K562 (cell line): ENCODE results near the gene NET1. TPM values are rescaled to one million over a fixed set of nuclear protein-coding genes. Genes with fewer than 3 reads are reported as not detected.

Source experiments
- CBX5 ChIP-seq: IDR thresholded peaks from 2 replicates; pipeline ENCODE4 v1.6.1; 2014; ENCODE audit warnings: low read depth, borderline replicate concordance
- E2F3 ChIP-seq: fragments of 250-450 bp; sonication (Bioruptor Pico); IDR thresholded peaks from 2 replicates; pipeline ENCODE4 v1.4.0; 2020; ENCODE audit warnings: mild to moderate bottlenecking
- HDGF ChIP-seq: fragments of 450-650 bp; IDR thresholded peaks from 2 replicates; pipeline ENCODE4 v1.6.1; 2016
- IRF2 ChIP-seq: sonication (generic); formaldehyde crosslinking; IDR thresholded peaks from 2 replicates; pipeline ENCODE4 v1.8.1; 2022; ENCODE audit warnings: mild to moderate bottlenecking, missing genetic modification reagents
- KAT7 ChIP-seq: sonication (generic); formaldehyde crosslinking; IDR thresholded peaks from 2 replicates; pipeline ENCODE4 v1.8.0; 2022; ENCODE audit warnings: missing genetic modification reagents, mild to moderate bottlenecking, borderline replicate concordance
- MTA1 ChIP-seq: fragments of 450-650 bp; IDR thresholded peaks from 2 replicates; pipeline ENCODE4 v1.6.1; 2017; ENCODE audit warnings: borderline replicate concordance
- NR2C1 ChIP-seq, 2 experiments: fragments of 450-650 bp; IDR thresholded peaks; 2 replicates each; pipeline ENCODE4 v1.6.1; 2017; ENCODE audit warnings: mild to moderate bottlenecking in 2 of 2, antibody characterized with exemption in 1 of 2, inconsistent platforms in 1 of 2, missing compliant biosample characterization in 1 of 2, missing genetic modification characterization in 1 of 2
- NR2F6 ChIP-seq: fragments of 450-650 bp; formaldehyde crosslinking; IDR thresholded peaks from 2 replicates; pipeline ENCODE4 v1.4.0; 2020; ENCODE audit warnings: mild to moderate bottlenecking
- POLR2H ChIP-seq: IDR thresholded peaks from 2 replicates; pipeline ENCODE4 v1.6.1; 2016; ENCODE audit warnings: missing genetic modification characterization, low read depth, mild to moderate bottlenecking, control low read depth, missing compliant biosample characterization, moderate library complexity
- RBM14 ChIP-seq: fragments of 200-400 bp; formaldehyde crosslinking; IDR thresholded peaks from 2 replicates; pipeline ENCODE4 v1.6.1; 2018; ENCODE audit warnings: low read depth, mild to moderate bottlenecking, low read length, moderate library complexity, borderline replicate concordance; ENCODE audit not compliant: insufficient read depth
- SOX6 ChIP-seq: fragments of 450-650 bp; IDR thresholded peaks from 2 replicates; pipeline ENCODE4 v1.6.1; 2014; ENCODE audit warnings: mild to moderate bottlenecking
- SPI1 ChIP-seq: IDR thresholded peaks from 2 replicates; pipeline ENCODE4 v1.6.1; 2011; ENCODE audit warnings: low read depth, low read length, control low read depth, borderline replicate concordance
- ZNF253 ChIP-seq: fragments of 250-450 bp; sonication (Bioruptor Pico); conservative IDR thresholded peaks from 2 replicates; pipeline ENCODE4 v1.6.1; 2021; ENCODE audit warnings: mild to moderate bottlenecking
- polyA plus RNA-seq, 8 experiments: library from polyadenylated mRNA; depleted of rRNA in 4 of 8; stranded (reverse) in 5 of 8; unstranded in 3 of 8; fragments of >200 nt; fragmentation: Nextera tagmentation in 2 of 8; fragmentation: Illumina TruSeq in 1 of 8; extraction: Ambion mirVana in 2 of 8; extraction: Trizol in 1 of 8; gene quantifications; 2 replicates each; pipeline versions ENCODE4 v1.2.1 to v1.2.3, GENCODE V29; 2011 to 2014; ENCODE audit warnings: inconsistent platforms in 1 of 8, missing spikeins in 1 of 8
- total RNA-seq, 7 experiments: library from RNA; depleted of rRNA in 6 of 7; stranded (reverse); fragments of >200 nt in 6 of 7; fragmentation: Illumina TruSeq in 2 of 7; extraction: Trizol in 2 of 7; gene quantifications; 2 replicates each; pipeline versions ENCODE4 v1.2.1 to v1.2.3, GENCODE V29; 2011 to 2021; ENCODE audit warnings: low replicate concordance in 1 of 7
- TF ChIP-seq, protein P1 (sequence below): fragments of 450-650 bp; IDR thresholded peaks from 2 replicates; pipeline ENCODE4 v1.7.1; 2018; ENCODE audit warnings: mild to moderate bottlenecking, low read depth; ENCODE audit not compliant: partially characterized antibody
- TF ChIP-seq, protein P2 (sequence below): sonication (generic); formaldehyde crosslinking; IDR thresholded peaks from 2 replicates; pipeline ENCODE4 v1.8.0; 2023; ENCODE audit warnings: mild to moderate bottlenecking, missing genetic modification reagents
- TF ChIP-seq, protein P3 (sequence below): fragments of 450-650 bp; formaldehyde crosslinking; IDR thresholded peaks from 2 replicates; pipeline ENCODE4 v1.4.0; 2020; ENCODE audit warnings: mild to moderate bottlenecking, mixed read lengths
- TF ChIP-seq, protein P4 (sequence below), 2 experiments: IDR thresholded peaks; 2 replicates each; pipeline ENCODE4 v1.6.1; 2012; ENCODE audit warnings: improper control_type of control experiment in 2 of 2, low read depth in 2 of 2, low read length in 2 of 2, borderline replicate concordance in 1 of 2

Gene NET1
- total and polyA plus RNA-seq, 9 of the 15 experiments (the other 6 are each of a cell fraction or from before 2014, with no cell fraction given), result 47.4 to 258 (median 106) TPM

DNA sequence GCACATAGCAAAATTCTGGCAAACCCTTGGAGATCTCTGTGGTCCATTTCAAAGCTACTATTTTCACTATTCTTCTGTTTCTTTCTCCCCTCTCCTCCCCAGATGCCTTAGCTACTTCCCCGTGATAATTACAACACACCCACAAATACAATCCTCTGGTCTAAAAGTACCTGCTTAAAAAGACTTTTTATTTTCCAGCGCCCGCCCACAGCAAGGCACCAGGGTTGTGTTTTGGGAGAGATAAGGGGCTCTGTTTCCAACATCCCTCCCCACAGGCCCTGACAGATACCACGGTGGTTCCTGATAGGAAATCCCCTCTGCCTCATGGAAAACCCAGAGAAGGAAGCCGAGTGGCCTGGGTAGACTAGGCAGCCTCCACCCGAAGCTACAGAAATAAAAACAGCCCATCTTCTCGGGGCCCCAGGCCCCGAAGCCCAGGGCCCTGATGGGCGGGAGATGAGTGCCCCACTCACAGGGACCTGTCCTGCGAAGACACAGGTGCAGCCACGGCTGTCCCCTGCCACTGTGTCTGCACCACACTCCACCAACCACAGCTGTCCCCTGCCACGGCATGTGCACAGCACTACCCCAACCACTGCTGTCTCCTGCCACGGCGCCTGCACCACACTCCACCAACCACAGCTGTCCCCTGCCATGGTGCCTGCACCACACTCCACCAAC, 67.3 kb downstream of the NET1 start (continued):
- TF ChIP-seq POLR2H (tag) (peak; percentile 54), E2F3 (CRISPR knock-in tag) (no peak), HDGF (no peak), ZNF253 (CRISPR knock-in tag) (no peak), MTA1 (peak; percentile 62), IRF2 (CRISPR knock-in tag) (no peak), KAT7 (CRISPR knock-in tag) (no peak), SPI1 (no peak), CBX5 (no peak), SOX6 (peak; percentile 89), RBM14 (no peak), NR2C1 (IDR thresholded peaks at IDR 0.05) (no peak), NR2C1 (tag; IDR thresholded peaks at IDR 0.05) (no peak), NR2F6 (no peak)
- TF ChIP-seq, protein P1, sequence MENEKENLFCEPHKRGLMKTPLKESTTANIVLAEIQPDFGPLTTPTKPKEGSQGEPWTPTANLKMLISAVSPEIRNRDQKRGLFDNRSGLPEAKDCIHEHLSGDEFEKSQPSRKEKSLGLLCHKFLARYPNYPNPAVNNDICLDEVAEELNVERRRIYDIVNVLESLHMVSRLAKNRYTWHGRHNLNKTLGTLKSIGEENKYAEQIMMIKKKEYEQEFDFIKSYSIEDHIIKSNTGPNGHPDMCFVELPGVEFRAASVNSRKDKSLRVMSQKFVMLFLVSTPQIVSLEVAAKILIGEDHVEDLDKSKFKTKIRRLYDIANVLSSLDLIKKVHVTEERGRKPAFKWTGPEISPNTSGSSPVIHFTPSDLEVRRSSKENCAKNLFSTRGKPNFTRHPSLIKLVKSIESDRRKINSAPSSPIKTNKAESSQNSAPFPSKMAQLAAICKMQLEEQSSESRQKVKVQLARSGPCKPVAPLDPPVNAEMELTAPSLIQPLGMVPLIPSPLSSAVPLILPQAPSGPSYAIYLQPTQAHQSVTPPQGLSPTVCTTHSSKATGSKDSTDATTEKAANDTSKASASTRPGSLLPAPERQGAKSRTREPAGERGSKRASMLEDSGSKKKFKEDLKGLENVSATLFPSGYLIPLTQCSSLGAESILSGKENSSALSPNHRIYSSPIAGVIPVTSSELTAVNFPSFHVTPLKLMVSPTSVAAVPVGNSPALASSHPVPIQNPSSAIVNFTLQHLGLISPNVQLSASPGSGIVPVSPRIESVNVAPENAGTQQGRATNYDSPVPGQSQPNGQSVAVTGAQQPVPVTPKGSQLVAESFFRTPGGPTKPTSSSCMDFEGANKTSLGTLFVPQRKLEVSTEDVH, result no peak
- TF ChIP-seq, protein P2, sequence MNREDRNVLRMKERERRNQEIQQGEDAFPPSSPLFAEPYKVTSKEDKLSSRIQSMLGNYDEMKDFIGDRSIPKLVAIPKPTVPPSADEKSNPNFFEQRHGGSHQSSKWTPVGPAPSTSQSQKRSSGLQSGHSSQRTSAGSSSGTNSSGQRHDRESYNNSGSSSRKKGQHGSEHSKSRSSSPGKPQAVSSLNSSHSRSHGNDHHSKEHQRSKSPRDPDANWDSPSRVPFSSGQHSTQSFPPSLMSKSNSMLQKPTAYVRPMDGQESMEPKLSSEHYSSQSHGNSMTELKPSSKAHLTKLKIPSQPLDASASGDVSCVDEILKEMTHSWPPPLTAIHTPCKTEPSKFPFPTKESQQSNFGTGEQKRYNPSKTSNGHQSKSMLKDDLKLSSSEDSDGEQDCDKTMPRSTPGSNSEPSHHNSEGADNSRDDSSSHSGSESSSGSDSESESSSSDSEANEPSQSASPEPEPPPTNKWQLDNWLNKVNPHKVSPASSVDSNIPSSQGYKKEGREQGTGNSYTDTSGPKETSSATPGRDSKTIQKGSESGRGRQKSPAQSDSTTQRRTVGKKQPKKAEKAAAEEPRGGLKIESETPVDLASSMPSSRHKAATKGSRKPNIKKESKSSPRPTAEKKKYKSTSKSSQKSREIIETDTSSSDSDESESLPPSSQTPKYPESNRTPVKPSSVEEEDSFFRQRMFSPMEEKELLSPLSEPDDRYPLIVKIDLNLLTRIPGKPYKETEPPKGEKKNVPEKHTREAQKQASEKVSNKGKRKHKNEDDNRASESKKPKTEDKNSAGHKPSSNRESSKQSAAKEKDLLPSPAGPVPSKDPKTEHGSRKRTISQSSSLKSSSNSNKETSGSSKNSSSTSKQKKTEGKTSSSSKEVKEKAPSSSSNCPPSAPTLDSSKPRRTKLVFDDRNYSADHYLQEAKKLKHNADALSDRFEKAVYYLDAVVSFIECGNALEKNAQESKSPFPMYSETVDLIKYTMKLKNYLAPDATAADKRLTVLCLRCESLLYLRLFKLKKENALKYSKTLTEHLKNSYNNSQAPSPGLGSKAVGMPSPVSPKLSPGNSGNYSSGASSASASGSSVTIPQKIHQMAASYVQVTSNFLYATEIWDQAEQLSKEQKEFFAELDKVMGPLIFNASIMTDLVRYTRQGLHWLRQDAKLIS (CRISPR knock-in tag), result no peak
- TF ChIP-seq, protein P3, sequence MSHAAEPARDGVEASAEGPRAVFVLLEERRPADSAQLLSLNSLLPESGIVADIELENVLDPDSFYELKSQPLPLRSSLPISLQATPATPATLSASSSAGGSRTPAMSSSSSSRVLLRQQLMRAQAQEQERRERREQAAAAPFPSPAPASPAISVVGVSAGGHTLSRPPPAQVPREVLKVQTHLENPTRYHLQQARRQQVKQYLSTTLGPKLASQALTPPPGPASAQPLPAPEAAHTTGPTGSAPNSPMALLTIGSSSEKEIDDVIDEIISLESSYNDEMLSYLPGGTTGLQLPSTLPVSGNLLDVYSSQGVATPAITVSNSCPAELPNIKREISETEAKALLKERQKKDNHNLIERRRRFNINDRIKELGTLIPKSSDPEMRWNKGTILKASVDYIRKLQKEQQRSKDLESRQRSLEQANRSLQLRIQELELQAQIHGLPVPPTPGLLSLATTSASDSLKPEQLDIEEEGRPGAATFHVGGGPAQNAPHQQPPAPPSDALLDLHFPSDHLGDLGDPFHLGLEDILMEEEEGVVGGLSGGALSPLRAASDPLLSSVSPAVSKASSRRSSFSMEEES, result no peak
- TF ChIP-seq, protein P4, sequence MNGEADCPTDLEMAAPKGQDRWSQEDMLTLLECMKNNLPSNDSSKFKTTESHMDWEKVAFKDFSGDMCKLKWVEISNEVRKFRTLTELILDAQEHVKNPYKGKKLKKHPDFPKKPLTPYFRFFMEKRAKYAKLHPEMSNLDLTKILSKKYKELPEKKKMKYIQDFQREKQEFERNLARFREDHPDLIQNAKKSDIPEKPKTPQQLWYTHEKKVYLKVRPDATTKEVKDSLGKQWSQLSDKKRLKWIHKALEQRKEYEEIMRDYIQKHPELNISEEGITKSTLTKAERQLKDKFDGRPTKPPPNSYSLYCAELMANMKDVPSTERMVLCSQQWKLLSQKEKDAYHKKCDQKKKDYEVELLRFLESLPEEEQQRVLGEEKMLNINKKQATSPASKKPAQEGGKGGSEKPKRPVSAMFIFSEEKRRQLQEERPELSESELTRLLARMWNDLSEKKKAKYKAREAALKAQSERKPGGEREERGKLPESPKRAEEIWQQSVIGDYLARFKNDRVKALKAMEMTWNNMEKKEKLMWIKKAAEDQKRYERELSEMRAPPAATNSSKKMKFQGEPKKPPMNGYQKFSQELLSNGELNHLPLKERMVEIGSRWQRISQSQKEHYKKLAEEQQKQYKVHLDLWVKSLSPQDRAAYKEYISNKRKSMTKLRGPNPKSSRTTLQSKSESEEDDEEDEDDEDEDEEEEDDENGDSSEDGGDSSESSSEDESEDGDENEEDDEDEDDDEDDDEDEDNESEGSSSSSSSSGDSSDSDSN (IDR thresholded peaks at IDR 0.05; ENCODE audit: borderline replicate concordance in 1 of 2, low read depth in 2 of 2, low read length in 2 of 2), result peak; percentile 73 to 92; a peak in 2 of 4 replicates
